ENCODE results near the gene WWOX.

DNA sequence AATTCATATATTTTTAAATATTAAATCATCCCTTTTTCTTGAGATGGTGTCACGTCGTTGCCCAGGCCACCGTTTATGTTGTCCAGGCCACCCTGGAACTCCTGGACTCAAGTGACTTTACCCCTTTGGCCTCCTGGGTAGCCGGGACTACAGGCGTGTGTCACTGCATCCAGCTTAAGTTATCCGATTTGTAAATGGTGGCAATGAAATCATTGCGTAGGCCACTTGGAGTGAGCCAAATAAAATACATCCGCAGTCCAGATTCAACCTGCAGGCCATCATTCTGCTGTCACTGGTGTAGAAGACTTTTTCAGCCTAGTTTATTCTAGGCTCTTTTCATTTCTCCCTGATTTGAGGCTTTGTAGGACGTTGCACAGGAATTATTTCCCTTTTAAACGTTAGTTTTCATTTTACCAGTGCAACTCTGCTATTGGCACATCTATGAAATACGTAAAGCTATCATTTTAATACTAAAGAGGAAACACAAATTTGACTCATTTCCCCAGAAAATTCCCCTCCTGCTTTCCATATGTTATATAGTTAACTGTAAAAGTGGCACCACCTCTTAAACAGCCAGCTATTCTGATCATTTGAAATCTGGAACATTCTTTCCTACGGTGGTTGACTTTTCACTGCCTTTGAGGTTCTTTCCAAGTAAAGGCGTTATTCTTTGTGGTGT is 1051.3 kb downstream of the WWOX start:
- TF ChIP-seq CTCF (IDR thresholded peaks at IDR 0.05; ENCODE audit: insufficient read depth, low read depth, low read length), result no peak
- TF ChIP-seq EZH2 (IDR thresholded peaks at IDR 0.05; ENCODE audit: insufficient read depth, low read length), result no peak
